Activated B cell treated with CpG ODN at 0.5 μM for 24 hours (primary cell): ENCODE results near the gene LRRC72. TPM values are rescaled to one million over a fixed set of nuclear protein-coding genes. Genes with fewer than 3 reads are reported as not detected.
"Not testable (repeated sequence)": the region's sequence is repeated elsewhere in the genome, so short reads cannot be mapped to it uniquely, and the experiment has no call there.

Experiments
- ATAC-seq: fragments of 200-7000 bp; cut with Tn5 transposase; one replicate; pipeline ENCODE4 v1.10.0; 2021; ENCODE audit warnings: low read depth, mild to moderate bottlenecking, moderate library complexity
- CTCF ChIA-PET: fragments of 350-600 bp; sonication (Branson Sonifier 250); formaldehyde crosslinking; loops from one replicate; lab custom pipeline; 2021; ENCODE audit warnings: antibody characterized with exemption; lab: Charles Lee
- POLR2A ChIA-PET: fragments of 350-600 bp; sonication (Branson Sonifier 250); formaldehyde crosslinking; loops from one replicate; lab custom pipeline; 2021; ENCODE audit warnings: antibody characterized with exemption; lab: Charles Lee
- DNase-seq: peaks from one replicate; pipeline ENCODE4 v3.0.0; 2022
- H3K27ac Mint-ChIP-seq: one replicate; pipeline ENCODE4 v1.8.0; 2020; ENCODE audit warnings: mixed read lengths
- H3K27me3 Mint-ChIP-seq: one replicate; pipeline ENCODE4 v1.8.0; 2021; ENCODE audit warnings: mixed read lengths
- H3K36me3 Mint-ChIP-seq: one replicate; pipeline ENCODE4 v1.8.0; 2021; ENCODE audit warnings: low read depth, mixed read lengths
- H3K4me1 Mint-ChIP-seq: one replicate; pipeline ENCODE4 v1.8.0; 2021; ENCODE audit warnings: mixed read lengths
- H3K4me3 Mint-ChIP-seq: one replicate; pipeline ENCODE4 v1.8.0; 2020; ENCODE audit warnings: mild to moderate bottlenecking, mixed read lengths
- H3K9me3 Mint-ChIP-seq: one replicate; pipeline ENCODE4 v1.8.0; 2020; ENCODE audit warnings: mixed read lengths
- intact Hi-C: fragments of 100-400 bp; cut with micrococcal nuclease; formaldehyde crosslinking; loops from one replicate; pipeline ENCODE4 v1.15.1; 2024
- total RNA-seq: library from RNA; stranded (reverse); gene quantifications from 2 replicates; pipeline ENCODE4 v1.2.3, GENCODE V29; 2022
- TF ChIP-seq, protein P1 (sequence below): fragments of 200-600 bp; IDR thresholded peaks from one replicate; pipeline ENCODE4 v1.8.0; 2022; ENCODE audit warnings: antibody characterized with exemption, mild to moderate bottlenecking

LRRC72 gene
- total RNA-seq, 1 donor from 2014 or later, result not detected

- Mint-ChIP-seq H3K27me3 (peaks cover 2% of the 10 kb centered on the region), H3K4me3 (no peak overlapping the region), H3K9me3 (no peaks in the 10 kb centered on the region), H3K36me3 (no peaks in the 10 kb centered on the region), H3K27ac (no peak overlapping the region), H3K4me1 (no peaks in the 10 kb centered on the region)
- TF ChIP-seq, protein P1, sequence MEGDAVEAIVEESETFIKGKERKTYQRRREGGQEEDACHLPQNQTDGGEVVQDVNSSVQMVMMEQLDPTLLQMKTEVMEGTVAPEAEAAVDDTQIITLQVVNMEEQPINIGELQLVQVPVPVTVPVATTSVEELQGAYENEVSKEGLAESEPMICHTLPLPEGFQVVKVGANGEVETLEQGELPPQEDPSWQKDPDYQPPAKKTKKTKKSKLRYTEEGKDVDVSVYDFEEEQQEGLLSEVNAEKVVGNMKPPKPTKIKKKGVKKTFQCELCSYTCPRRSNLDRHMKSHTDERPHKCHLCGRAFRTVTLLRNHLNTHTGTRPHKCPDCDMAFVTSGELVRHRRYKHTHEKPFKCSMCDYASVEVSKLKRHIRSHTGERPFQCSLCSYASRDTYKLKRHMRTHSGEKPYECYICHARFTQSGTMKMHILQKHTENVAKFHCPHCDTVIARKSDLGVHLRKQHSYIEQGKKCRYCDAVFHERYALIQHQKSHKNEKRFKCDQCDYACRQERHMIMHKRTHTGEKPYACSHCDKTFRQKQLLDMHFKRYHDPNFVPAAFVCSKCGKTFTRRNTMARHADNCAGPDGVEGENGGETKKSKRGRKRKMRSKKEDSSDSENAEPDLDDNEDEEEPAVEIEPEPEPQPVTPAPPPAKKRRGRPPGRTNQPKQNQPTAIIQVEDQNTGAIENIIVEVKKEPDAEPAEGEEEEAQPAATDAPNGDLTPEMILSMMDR, result no peak
- ChIA-PET POLR2A (no interaction called here), CTCF (no interaction called here)
- intact Hi-C loops, result no loop called here
- DNase-seq (no peak), ATAC-seq (no peak)
Measured at GRCh38 chr7:16502303-16502702, 24.3 kb upstream of the LRRC72 start.

- TF ChIP-seq, protein P1, result no peak
- POLR2A ChIA-PET, result no interaction called here
- H3K4me3 Mint-ChIP-seq, result no peak overlapping the region
- peaks cover 4% of the 10 kb centered on the region for H3K9me3 Mint-ChIP-seq
- no peak overlapping the region for H3K27ac Mint-ChIP-seq
- no peak for ATAC-seq
- DNase-seq, result no peak
- H3K36me3 Mint-ChIP-seq, result no peaks in the 10 kb centered on the region
- CTCF ChIA-PET, result no interaction called here
- intact Hi-C loops, result no loop called here
- peaks cover 2% of the 10 kb centered on the region for H3K27me3 Mint-ChIP-seq
- H3K4me1 Mint-ChIP-seq, result no peaks in the 10 kb centered on the region
Measured at GRCh38 chr7:16504019-16504418, 22.6 kb upstream of the LRRC72 start.

GRCh38 chr7:16506422-16506821 lies 20.2 kb upstream of the LRRC72 start:
- intact Hi-C loops, H3K9me3 Mint-ChIP-seq, DNase-seq, H3K27ac Mint-ChIP-seq, H3K36me3 Mint-ChIP-seq, H3K4me1 Mint-ChIP-seq, ATAC-seq, H3K4me3 Mint-ChIP-seq, CTCF ChIA-PET, H3K27me3 Mint-ChIP-seq, POLR2A ChIA-PET: not testable (repeated sequence)

DNA sequence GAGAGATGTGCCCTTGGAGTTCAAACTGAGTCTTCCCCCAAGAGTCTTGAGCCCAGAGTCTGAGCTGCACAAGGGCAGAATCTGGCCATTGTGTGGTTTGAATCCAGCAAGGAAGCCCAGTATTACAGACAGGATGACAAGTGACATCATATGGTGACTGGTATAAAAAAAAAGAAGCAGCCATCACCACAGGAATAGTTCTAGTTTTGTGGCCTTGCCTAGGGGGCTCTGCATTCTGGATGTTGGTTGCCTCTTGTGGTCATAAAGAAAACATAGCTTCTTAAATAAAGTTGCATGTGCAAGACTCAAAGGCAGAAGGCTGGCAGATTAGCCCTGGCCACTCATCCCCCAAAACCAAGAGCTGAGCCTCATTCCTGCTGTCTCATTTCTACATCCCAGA lies 16.8 kb upstream of the LRRC72 start:
- POLR2A ChIA-PET, result no interaction called here
- ATAC-seq (no peak), DNase-seq (no peak)
- CTCF ChIA-PET, result no interaction called here
- Mint-ChIP-seq H3K4me1 (no peaks in the 10 kb centered on the region), H3K36me3 (no peaks in the 10 kb centered on the region), H3K4me3 (no peak overlapping the region), H3K27ac (no peak overlapping the region), H3K9me3 (peaks cover 4% of the 10 kb centered on the region), H3K27me3 (no peaks in the 10 kb centered on the region)
- TF ChIP-seq, protein P1, result no peak
- intact Hi-C loops, result no loop called here

GRCh38 chr7:16511314-16511713 lies 15.3 kb upstream of the LRRC72 start:
- intact Hi-C loops, result no loop called here
- no peak overlapping the region for H3K27ac Mint-ChIP-seq
- peaks cover 4% of the 10 kb centered on the region for H3K9me3 Mint-ChIP-seq
- no peak for ATAC-seq
- POLR2A ChIA-PET, result no interaction called here
- CTCF ChIA-PET, result no interaction called here
- no peaks in the 10 kb centered on the region for H3K27me3 Mint-ChIP-seq
- TF ChIP-seq, protein P1, result no peak
- no peaks in the 10 kb centered on the region for H3K36me3 Mint-ChIP-seq
- H3K4me3 Mint-ChIP-seq, result no peak overlapping the region
- no peak for DNase-seq
- no peaks in the 10 kb centered on the region for H3K4me1 Mint-ChIP-seq

DNA sequence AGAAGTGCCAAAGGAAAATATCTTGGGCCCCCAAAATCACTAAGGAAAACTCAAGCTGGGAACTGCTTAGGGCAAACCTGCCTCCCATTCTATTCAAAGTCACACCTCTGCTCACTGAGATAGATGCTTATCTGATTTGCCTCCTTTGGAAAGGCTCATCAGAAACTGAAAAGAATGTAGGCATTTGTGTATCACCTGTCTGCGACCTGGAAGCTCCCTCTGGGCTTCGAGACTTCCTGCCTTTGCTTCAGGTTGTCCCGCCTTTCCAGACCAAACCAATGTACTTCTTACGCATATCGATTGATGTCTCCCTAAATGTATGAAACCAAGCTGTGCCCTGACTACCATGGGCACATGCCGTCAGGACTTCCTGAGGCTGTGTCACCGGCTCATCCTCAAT lies 14.5 kb upstream of the LRRC72 start:
- Mint-ChIP-seq H3K9me3 (peaks cover 4% of the 10 kb centered on the region), H3K27ac (no peak overlapping the region), H3K4me1 (no peaks in the 10 kb centered on the region), H3K4me3 (no peak overlapping the region), H3K27me3 (no peaks in the 10 kb centered on the region), H3K36me3 (no peaks in the 10 kb centered on the region)
- CTCF ChIA-PET, result no interaction called here
- POLR2A ChIA-PET, result no interaction called here
- TF ChIP-seq, protein P1, result no peak
- DNase-seq (no peak), ATAC-seq (no peak)
- intact Hi-C loops, result no loop called here
